Right atrium auricular region (tissue), 2 donors: ENCODE data around the gene GRK1. TPM values are rescaled to one million over a fixed set of nuclear protein-coding genes. Genes with fewer than 3 reads are reported as not detected.

Experiments
- DNase-seq: peaks from one replicate; pipeline ENCODE4 v3.0.0-alpha.2; 2019; ENCODE audit warnings: low spot score
- H3K27ac ChIP-seq, 2 donors: fragments of 200-600 bp; sonication (generic); 1 replicate in 1 of 2; 2 replicates in 1 of 2; pipeline ENCODE4 v1.5.1; 2016 to 2019
- H3K27me3 ChIP-seq, 2 donors: fragments of 200-600 bp; sonication (generic); one replicate each; pipeline versions ENCODE4 v1.5.1 to v1.6.0; 2017 to 2019
- H3K36me3 ChIP-seq: fragments of 200-600 bp; sonication (generic); one replicate; pipeline ENCODE4 v1.5.1; 2016
- H3K4me1 ChIP-seq, 2 donors: fragments of 200-600 bp; sonication (generic); one replicate each; pipeline versions ENCODE4 v1.5.1 to v1.6.0; 2017 to 2019
- H3K4me3 ChIP-seq, 2 donors: fragments of 200-600 bp; sonication (generic); 1 replicate in 1 of 2; 2 replicates in 1 of 2; pipeline ENCODE4 v1.5.1; 2017 to 2019; ENCODE audit warnings: mild to moderate bottlenecking in 1 of 2, moderate library complexity in 1 of 2
- H3K9me3 ChIP-seq, 2 donors: fragments of 200-600 bp; sonication (generic); one replicate each; pipeline ENCODE4 v1.5.1; 2019
- total RNA-seq, 2 donors: library from RNA; depleted of rRNA; stranded (reverse); fragments of >200 nt; gene quantifications; one replicate each; pipeline ENCODE4 v1.1.0, GENCODE V29; 2016
- TF ChIP-seq, protein P1 (sequence below), 2 donors: fragments of 200-600 bp; sonication (generic); IDR thresholded peaks; one replicate each; pipeline ENCODE4 v1.5.1; 2019; ENCODE audit warnings: antibody characterized with exemption in 2 of 2

The GRK1 gene
- total RNA-seq, 2 donors from 2014 or later: not detected

DNA sequence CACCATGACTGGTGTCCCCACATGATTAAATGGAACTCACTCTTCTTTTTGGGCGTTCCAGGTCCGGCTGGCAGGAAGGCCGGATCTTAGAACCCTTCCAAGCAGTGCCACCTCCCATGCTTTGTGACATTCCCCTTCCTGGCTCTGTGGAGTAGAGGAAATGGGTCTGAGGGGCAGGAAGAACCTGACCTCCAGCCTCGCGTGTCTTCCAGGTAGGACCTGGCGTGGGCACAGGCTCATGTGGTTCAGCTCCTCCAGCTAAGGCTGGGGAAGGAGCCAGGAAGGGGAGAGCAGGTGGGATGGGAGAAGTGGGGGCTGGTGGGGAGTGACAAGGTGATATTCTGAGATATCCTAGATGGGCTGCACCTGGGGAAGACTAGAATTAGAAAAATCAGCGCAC is 94.1 kb downstream of the GRK1 start:
- no peaks in the 10 kb centered on the region for H3K9me3 ChIP-seq
- H3K4me3 ChIP-seq: no peak overlapping the region

DNA sequence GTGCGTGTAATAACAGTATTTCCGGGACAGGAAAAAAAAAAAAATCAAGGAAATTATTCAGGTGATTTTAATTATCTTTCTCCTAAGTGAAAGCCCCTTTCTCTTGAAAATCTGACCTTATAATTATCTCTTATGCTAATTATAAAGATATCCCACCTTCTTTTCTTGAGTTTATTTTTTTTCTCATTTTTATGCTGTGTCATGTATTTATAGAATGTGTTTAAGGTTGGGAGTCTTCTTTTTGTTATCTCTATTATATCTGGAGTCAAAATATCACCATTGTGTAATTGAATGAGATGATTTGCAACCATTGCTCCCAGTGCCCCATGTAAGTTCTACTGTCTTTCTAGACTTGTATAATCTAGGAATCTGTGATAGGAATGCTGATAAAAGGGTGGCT is 95.1 kb downstream of the GRK1 start:
- H3K9me3 ChIP-seq: no peaks in the 10 kb centered on the region
- no peak overlapping the region for H3K4me3 ChIP-seq
- H3K27me3 ChIP-seq: no peaks in the 10 kb centered on the region
- TF ChIP-seq, protein P1, sequence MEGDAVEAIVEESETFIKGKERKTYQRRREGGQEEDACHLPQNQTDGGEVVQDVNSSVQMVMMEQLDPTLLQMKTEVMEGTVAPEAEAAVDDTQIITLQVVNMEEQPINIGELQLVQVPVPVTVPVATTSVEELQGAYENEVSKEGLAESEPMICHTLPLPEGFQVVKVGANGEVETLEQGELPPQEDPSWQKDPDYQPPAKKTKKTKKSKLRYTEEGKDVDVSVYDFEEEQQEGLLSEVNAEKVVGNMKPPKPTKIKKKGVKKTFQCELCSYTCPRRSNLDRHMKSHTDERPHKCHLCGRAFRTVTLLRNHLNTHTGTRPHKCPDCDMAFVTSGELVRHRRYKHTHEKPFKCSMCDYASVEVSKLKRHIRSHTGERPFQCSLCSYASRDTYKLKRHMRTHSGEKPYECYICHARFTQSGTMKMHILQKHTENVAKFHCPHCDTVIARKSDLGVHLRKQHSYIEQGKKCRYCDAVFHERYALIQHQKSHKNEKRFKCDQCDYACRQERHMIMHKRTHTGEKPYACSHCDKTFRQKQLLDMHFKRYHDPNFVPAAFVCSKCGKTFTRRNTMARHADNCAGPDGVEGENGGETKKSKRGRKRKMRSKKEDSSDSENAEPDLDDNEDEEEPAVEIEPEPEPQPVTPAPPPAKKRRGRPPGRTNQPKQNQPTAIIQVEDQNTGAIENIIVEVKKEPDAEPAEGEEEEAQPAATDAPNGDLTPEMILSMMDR (IDR thresholded peaks at IDR 0.05): no peak
- H3K27ac ChIP-seq: no peak overlapping the region
- DNase-seq: no peak
- peaks cover 0 to 16% of the 10 kb centered on the region in 2 donors for H3K4me1 ChIP-seq
- no peaks in the 10 kb centered on the region for H3K36me3 ChIP-seq

More for the DNA sequence above, 94.1 kb downstream of the GRK1 start:
- Histone ChIP-seq H3K4me1 (peaks cover 0 to 16% of the 10 kb centered on the region in 2 donors), H3K27me3 (no peaks in the 10 kb centered on the region), H3K27ac (no peak overlapping the region), H3K36me3 (no peaks in the 10 kb centered on the region)
- TF ChIP-seq, protein P1 (IDR thresholded peaks at IDR 0.05): no peak
- no peak for DNase-seq

DNA sequence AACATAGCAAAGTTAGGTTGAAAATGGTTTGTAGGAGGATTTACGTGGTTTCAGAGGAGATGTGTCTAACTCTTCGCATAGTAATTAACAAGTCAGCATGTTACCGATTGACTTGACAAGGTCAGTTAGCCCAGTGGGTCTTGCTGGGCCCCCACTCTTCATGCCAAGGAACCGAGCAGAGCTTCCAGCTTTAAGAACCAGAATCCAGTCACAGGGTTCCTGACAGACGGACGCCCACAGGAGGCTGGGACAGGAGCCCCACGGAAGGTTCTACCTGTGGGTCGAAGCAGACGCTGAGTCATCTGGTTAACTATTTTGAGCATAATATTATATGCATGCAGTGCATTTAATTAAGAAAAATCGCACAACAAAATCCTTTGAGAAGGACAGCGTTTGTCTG is 95.5 kb downstream of the GRK1 start:
- Histone ChIP-seq H3K4me3 (no peak overlapping the region), H3K9me3 (no peaks in the 10 kb centered on the region), H3K4me1 (peaks cover 0 to 16% of the 10 kb centered on the region in 2 donors), H3K27ac (no peak overlapping the region), H3K27me3 (no peaks in the 10 kb centered on the region), H3K36me3 (no peaks in the 10 kb centered on the region)
- no peak for DNase-seq
- TF ChIP-seq, protein P1 (IDR thresholded peaks at IDR 0.05): no peak

DNA sequence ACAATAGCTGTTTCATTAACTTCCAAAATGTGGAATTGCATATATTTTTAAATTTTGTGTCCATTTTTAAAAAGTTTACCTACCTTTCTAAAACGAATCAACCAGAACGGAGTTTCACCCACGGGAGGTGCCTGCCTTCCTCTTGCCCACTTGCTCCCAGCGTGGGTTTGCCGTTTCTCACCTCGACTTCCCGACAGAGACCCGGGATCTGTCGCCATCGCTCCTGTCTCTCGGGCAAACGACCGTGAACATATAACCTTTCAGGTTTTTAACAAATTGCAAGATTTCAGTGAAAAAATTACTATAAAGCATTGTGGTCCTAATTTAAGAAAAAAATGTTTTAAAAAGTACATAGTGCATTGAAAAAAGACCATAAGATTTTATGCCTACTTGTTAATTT is 96.2 kb downstream of the GRK1 start:
- no peak for DNase-seq

DNA sequence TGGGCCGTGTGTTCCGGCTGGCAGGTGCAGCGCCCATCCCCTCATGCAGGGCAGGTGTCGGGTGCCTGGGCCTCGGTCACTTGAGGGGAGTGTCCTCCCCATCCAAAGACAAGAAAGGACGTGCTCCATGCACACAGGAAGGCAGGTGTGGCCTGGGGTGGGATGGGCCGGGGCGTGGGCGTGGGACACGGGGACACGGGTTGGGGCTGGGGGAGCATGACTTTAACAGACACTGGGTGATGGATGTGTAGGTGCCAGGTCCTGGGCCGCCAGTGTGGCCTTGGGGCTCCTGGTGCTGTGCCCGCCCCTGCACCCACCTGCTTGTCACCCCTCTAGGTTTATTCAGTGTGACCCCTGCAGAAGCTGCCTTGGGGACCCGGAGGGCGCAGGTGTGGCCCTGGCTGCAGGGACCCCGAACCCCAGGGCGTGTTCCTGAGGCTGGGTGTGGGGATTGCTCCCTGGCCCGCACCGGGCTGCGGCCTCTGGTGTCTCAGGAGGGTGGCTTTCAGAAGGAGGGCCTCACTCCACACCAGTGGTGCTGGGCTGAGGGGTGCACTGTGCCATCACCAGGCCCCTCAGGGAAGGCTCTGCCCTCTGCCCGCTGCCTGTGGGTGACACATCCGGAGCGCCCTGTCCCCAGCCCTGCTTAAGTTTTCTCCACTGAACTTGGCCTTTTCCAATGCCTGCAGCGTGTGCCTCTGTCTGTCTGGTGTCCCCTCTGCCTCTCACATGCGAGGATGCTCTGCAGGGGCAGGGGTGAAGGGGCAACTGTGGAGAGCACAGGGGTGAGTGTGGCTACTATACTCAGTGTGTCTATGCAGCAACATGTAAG is 97.2 kb downstream of the GRK1 start:
- no peaks in the 10 kb centered on the region for H3K27me3 ChIP-seq
- TF ChIP-seq, protein P1 (IDR thresholded peaks at IDR 0.05): no peak
- no peak overlapping the region for H3K4me3 ChIP-seq
- H3K36me3 ChIP-seq: no peaks in the 10 kb centered on the region
- peaks cover 0 to 6% of the 10 kb centered on the region in 2 donors for H3K4me1 ChIP-seq
- no peak overlapping the region for H3K27ac ChIP-seq
- no peak for DNase-seq
- no peaks in the 10 kb centered on the region for H3K9me3 ChIP-seq

More for the DNA sequence above, 96.2 kb downstream of the GRK1 start:
- Histone ChIP-seq H3K4me3 (no peak overlapping the region), H3K27ac (no peak overlapping the region), H3K36me3 (no peaks in the 10 kb centered on the region), H3K9me3 (no peaks in the 10 kb centered on the region), H3K4me1 (peaks cover 0 to 12% of the 10 kb centered on the region in 2 donors), H3K27me3 (no peaks in the 10 kb centered on the region)
- TF ChIP-seq, protein P1 (IDR thresholded peaks at IDR 0.05): no peak
